ENCODE measurements around the gene GATA5.

DNA sequence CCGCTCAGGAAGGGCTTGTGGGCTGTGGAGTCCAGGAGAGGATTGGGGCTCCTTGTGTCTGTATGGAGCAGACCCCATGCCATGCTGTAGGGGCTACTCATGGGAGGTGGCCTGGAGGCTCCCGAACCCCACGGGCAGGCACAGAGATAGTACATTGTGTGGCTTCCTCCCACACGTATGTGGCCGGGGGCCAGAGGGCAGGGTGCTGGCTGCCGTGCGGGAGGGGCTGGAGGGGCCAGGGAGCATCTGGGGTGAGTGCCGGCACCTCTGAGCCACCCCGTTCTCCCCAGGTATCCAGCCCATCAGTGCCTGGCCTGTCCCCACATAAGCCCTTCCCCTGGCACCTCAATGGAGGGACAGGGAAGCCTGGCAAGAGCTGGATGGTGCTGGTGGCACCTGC is 56.0 kb downstream of the GATA5 start:
- TF ChIP-seq EP300 (IDR thresholded peaks at IDR 0.05) (no peak), POLR2A (IDR thresholded peaks at IDR 0.05) (no peak)
- TF ChIP-seq, protein P1, sequence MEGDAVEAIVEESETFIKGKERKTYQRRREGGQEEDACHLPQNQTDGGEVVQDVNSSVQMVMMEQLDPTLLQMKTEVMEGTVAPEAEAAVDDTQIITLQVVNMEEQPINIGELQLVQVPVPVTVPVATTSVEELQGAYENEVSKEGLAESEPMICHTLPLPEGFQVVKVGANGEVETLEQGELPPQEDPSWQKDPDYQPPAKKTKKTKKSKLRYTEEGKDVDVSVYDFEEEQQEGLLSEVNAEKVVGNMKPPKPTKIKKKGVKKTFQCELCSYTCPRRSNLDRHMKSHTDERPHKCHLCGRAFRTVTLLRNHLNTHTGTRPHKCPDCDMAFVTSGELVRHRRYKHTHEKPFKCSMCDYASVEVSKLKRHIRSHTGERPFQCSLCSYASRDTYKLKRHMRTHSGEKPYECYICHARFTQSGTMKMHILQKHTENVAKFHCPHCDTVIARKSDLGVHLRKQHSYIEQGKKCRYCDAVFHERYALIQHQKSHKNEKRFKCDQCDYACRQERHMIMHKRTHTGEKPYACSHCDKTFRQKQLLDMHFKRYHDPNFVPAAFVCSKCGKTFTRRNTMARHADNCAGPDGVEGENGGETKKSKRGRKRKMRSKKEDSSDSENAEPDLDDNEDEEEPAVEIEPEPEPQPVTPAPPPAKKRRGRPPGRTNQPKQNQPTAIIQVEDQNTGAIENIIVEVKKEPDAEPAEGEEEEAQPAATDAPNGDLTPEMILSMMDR (IDR thresholded peaks at IDR 0.05): no peak

All from ovary (tissue), 3 donors.